GM12864 (cell line): ENCODE results near the gene SEZ6L.

Source experiments
- DNase-seq: peaks from one replicate; pipeline ENCODE4 v3.0.0-alpha.2; 2011; ENCODE audit warnings: low read depth
- H3K4me3 ChIP-seq: 2 replicates; pipeline ENCODE4 v1.5.1; 2011; ENCODE audit warnings: mild to moderate bottlenecking, low read depth, low read length, control low read depth
- TF ChIP-seq, protein P1 (sequence below): IDR thresholded peaks from 2 replicates; pipeline ENCODE4 v1.5.1; 2011; ENCODE audit warnings: low read depth, mild to moderate bottlenecking, moderate library complexity, low read length, control low read depth, inconsistent platforms; ENCODE audit errors: missing control alignments

SEZ6L gene

DNA sequence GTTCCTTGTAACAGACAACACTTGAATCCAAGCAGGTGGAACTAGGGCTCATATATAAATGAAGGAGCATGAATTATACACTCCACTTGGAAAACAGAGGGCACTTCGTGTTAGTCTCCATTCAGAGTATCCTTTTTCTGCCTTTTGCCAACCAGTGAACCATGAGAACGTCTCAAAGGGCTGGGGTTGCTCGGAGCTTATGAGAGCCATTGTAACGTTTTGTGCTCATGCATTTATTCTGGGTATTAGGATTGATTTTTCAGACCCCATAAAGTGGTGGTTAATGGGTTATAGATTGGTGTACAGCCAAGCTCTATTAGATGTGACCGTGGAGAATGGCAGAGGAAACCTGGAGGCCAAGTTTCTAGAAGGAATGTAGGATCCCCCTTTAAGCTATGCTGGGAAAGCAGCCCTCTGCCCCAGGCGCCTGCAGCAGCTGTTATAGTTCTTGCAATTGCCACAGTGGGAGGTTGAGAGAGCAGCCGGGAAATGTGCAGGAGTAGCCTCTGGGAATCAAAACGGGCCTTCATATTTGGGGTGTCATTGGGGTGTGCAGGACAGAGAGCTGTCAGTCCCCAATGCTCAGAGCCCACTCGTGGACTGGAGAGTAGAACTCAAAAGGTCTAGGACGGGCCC lies 205.2 kb downstream of the SEZ6L start:
- no peak for DNase-seq
- H3K4me3 ChIP-seq = no peak overlapping the region
- TF ChIP-seq, protein P1, sequence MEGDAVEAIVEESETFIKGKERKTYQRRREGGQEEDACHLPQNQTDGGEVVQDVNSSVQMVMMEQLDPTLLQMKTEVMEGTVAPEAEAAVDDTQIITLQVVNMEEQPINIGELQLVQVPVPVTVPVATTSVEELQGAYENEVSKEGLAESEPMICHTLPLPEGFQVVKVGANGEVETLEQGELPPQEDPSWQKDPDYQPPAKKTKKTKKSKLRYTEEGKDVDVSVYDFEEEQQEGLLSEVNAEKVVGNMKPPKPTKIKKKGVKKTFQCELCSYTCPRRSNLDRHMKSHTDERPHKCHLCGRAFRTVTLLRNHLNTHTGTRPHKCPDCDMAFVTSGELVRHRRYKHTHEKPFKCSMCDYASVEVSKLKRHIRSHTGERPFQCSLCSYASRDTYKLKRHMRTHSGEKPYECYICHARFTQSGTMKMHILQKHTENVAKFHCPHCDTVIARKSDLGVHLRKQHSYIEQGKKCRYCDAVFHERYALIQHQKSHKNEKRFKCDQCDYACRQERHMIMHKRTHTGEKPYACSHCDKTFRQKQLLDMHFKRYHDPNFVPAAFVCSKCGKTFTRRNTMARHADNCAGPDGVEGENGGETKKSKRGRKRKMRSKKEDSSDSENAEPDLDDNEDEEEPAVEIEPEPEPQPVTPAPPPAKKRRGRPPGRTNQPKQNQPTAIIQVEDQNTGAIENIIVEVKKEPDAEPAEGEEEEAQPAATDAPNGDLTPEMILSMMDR = no peak

DNA sequence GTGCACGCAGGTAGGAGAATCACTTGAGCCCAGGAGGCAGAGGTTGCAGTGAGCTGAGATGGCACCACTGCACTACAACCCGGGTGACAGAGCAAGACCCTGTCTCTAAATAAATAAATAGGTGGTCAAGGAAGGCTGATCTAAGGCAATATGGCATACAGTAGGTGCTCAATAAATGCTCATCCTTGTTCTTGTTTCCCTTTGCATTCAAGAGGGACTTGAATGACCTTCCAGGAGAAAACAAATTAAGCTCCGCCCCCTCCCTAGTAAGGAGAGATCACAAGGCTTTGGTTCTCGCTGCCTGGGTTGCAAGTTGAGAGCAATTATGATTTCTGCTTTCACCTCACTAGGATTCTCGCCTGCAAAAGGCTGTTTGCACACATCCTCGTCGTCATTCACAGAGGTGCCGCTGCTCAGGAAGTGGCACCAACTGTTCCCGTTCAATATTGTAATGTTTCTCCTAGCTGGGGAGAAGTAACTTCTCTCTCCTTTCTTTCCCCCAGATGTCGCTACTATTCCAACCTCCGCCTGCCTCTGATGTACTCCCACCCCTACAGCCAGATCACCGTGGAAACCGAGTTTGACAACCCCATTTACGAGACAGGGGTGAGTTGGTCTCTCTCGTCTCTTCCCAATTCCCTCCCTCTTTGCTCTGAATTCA lies 208.0 kb downstream of the SEZ6L start:
- TF ChIP-seq, protein P1 = no peak
- no peak overlapping the region for H3K4me3 ChIP-seq
- no peak for DNase-seq

DNA sequence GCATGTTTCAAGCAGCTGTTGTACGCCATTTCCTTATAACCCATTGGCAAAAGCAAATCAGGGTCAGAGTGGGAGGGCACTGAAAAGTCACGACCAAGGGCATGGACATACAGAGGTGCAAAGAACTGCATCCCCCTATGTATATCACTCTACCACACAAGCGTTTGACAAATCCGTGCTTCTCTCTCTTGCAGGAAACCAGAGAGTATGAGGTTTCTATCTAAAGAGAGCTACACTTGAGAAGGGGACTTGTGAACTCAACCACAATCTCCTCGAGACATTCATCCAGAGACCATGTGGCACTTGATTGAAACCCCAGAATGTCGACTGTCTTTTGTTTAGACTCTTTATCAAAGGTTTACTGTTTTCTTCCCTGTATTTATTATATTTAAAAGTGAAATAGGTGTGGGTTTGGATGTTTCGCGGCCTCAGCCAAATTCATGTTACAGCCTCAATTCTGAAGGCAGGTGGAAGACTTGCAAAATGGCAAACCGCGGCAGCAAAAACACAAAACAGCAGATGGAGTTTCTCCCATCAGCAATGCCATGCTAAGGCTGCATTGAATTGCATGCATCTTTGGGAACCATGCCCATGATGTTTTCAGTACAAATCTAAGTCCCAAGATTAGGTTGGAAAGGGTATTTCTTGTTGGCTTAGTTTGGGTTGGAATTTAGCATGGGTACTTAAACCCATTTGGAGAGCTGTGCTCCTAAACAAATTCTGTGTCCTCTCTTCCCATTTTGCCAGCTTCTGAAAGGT lies 211.0 kb downstream of the SEZ6L start:
- TF ChIP-seq, protein P1 = no peak
- H3K4me3 ChIP-seq = no peak overlapping the region
- DNase-seq = no peak

DNA sequence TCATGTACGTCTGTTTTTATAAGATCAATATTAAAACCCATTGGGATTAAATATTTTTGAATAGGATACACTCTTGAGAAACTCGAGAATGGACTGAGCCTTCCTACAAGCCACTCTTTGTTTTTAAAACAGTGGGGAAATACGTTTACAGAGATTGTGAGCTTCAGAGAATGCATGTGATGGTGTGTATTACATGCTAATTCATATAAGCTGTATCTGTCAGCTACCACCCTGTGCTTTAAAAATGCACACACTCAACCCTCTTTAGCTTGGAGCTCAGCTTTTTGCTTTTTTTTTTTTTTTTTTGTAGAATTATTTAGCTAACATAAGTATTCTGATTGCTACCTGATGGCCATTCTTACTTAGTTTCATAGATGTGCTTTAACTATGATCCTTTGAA lies 213.5 kb downstream of the SEZ6L start:
- TF ChIP-seq, protein P1 = no peak
- no peak for DNase-seq
- H3K4me3 ChIP-seq = no peak overlapping the region

DNA sequence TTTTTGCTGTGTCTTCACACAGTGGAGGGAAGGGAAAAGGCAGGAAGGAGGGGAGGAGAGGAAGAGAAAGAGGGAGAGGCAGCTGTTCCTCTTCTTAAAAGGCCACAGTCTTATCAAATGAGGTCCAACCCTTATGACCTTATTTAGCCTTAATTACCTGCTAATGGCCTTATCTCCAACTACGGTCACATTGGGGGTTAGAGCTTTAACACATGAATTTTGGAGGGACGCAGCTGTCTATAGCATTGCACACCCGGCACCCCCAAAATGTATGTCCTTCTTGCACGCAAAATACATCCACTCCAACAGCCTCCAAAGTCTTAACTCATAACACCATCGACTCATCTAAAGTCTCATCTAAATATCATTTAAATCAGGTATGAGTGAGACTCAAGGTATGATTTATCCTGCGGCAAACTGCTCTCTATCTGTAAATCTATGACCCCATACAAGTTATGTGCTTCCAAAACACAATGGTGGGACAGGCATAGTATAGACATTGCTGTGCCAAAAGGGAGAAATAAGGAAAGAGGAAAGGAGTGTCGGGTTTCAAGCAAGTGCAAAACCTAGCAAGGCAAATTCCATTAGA lies 214.8 kb downstream of the SEZ6L start:
- DNase-seq = no peak
- H3K4me3 ChIP-seq = no peak overlapping the region
- TF ChIP-seq, protein P1 = no peak

DNA sequence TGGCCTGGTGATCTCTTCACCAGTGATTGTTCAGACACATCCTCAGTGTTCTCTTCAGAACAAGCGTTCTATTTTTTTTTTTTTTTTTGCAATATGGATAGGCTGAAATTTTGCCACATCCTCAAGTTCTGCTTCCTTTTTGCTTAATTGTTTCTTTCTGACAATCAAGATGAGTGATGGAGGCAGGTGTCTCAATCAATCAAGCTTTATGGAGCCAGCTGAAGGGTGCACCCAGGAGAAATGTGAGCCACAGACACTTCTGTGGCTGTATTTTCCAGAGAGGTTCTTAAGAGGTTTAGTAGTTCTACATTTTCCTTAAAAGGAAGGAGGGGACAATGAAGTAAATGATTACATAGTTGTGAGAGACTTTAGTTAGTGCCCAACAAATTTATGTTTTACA lies 215.9 kb downstream of the SEZ6L start:
- no peak overlapping the region for H3K4me3 ChIP-seq
- TF ChIP-seq, protein P1 = no peak
- DNase-seq = no peak
